ENCODE data around the gene IGFBP7. TPM values are rescaled to one million over a fixed set of nuclear protein-coding genes. Genes with fewer than 3 reads are reported as not detected.

The IGFBP7 gene
- total and polyA plus RNA-seq, 4 donors = 60.5 to 216 (median 205) TPM

- no peak for DNase-seq (ENCODE audit: low spot score)
- WGBS = 94% methylated on average over 5 of the region's 5 CpGs
- Histone ChIP-seq H3K9ac (ENCODE audit: low read depth in 1 of 2, low read length in 2 of 2) (no peak overlapping the region), H3K9me3 (ENCODE audit: control insufficient read depth in 4 of 4, low read length in 3 of 4) (no peaks in the 10 kb centered on the region), H3K4me1 (ENCODE audit: control insufficient read depth in 4 of 4, insufficient read depth in 4 of 4, low read length in 3 of 4) (no peaks in the 10 kb centered on the region), H3K27ac (ENCODE audit: low read depth in 1 of 2, low read length in 2 of 2) (no peak overlapping the region), H3K4me3 (ENCODE audit: low read depth in 1 of 3, low read length in 3 of 3) (no peak overlapping the region), H3K36me3 (ENCODE audit: control insufficient read depth in 4 of 4, insufficient read depth in 3 of 4, low read depth in 1 of 4, low read length in 3 of 4) (peaks cover 21 to 84% (median 67%) of the 10 kb centered on the region in 4 donors), H3K27me3 (ENCODE audit: control insufficient read depth in 4 of 4, insufficient read depth in 4 of 4, low read length in 3 of 4) (no peaks in the 10 kb centered on the region)
- TF ChIP-seq HNF4A (conservative IDR thresholded peaks at IDR 0.05) (no peak), HNF4G (IDR thresholded peaks at IDR 0.05) (no peak), JUND (IDR thresholded peaks at IDR 0.05) (no peak), CTCF (IDR thresholded peaks at IDR 0.05; ENCODE audit: low read depth, low read length, missing input control) (no peak), EGR1 (IDR thresholded peaks at IDR 0.05; ENCODE audit: low read depth in 2 of 2) (no peak), RAD21 (IDR thresholded peaks at IDR 0.05) (no peak), RXRA (IDR thresholded peaks at IDR 0.05) (no peak), NR2F2 (IDR thresholded peaks at IDR 0.05) (no peak), ATF3 (IDR thresholded peaks at IDR 0.05) (no peak), ZBTB33 (IDR thresholded peaks at IDR 0.05) (no peak), SP1 (IDR thresholded peaks at IDR 0.05) (no peak), YY1 (IDR thresholded peaks at IDR 0.05) (no peak), FOXA2 (IDR thresholded peaks at IDR 0.05) (no peak), TAF1 (conservative IDR thresholded peaks at IDR 0.05) (no peak), MAX (IDR thresholded peaks at IDR 0.05) (no peak), REST (IDR thresholded peaks at IDR 0.05) (no peak)
These were observed 89.6 kb downstream of the IGFBP7 start for GRCh38 chr4:57020467-57021101.

- Histone ChIP-seq H3K27ac (ENCODE audit: low read depth in 1 of 2, low read length in 2 of 2) (no peak overlapping the region), H3K36me3 (ENCODE audit: control insufficient read depth in 4 of 4, insufficient read depth in 3 of 4, low read depth in 1 of 4, low read length in 3 of 4) (peaks cover 19 to 75% (median 60%) of the 10 kb centered on the region in 4 donors), H3K4me3 (ENCODE audit: low read depth in 1 of 3, low read length in 3 of 3) (no peak overlapping the region), H3K9ac (ENCODE audit: low read depth in 1 of 2, low read length in 2 of 2) (no peak overlapping the region), H3K4me1 (ENCODE audit: control insufficient read depth in 4 of 4, insufficient read depth in 4 of 4, low read length in 3 of 4) (no peaks in the 10 kb centered on the region), H3K9me3 (ENCODE audit: control insufficient read depth in 4 of 4, low read length in 3 of 4) (no peaks in the 10 kb centered on the region), H3K27me3 (ENCODE audit: control insufficient read depth in 4 of 4, insufficient read depth in 4 of 4, low read length in 3 of 4) (no peaks in the 10 kb centered on the region)
- no peak for DNase-seq (ENCODE audit: low spot score)
- TF ChIP-seq RXRA (IDR thresholded peaks at IDR 0.05) (no peak), GABPA (IDR thresholded peaks at IDR 0.05 in 1 of 2, conservative IDR thresholded peaks at IDR 0.05 in 1 of 2) (no peak), CTCF (IDR thresholded peaks at IDR 0.05; ENCODE audit: low read depth, low read length, missing input control) (no peak), REST (IDR thresholded peaks at IDR 0.05) (no peak), RAD21 (IDR thresholded peaks at IDR 0.05) (peak in 1 of 2 donors; percentile 10), TAF1 (conservative IDR thresholded peaks at IDR 0.05) (no peak)
These were observed 91.2 kb downstream of the IGFBP7 start for GRCh38 chr4:57018980-57019379.

All from liver (tissue), 9 donors.